Liver (tissue), 9 donors: Measurements from ENCODE around the gene DCUN1D1. TPM values are rescaled to one million over a fixed set of nuclear protein-coding genes. Genes with fewer than 3 reads are reported as not detected.

Experiments
- DNase-seq: peaks from one replicate; pipeline ENCODE4 v3.0.0-alpha.2; 2017; ENCODE audit warnings: low spot score
- H3K27ac ChIP-seq, 2 donors: one replicate each; pipeline ENCODE4 v1.7.0; 2013; ENCODE audit warnings: inconsistent platforms in 2 of 2, low read length in 2 of 2, control low read depth in 1 of 2, low read depth in 1 of 2, mild to moderate bottlenecking in 1 of 2
- H3K27me3 ChIP-seq, 4 donors: one replicate each; pipeline versions ENCODE4 v1.6.1 to v1.7.0; 2013; ENCODE audit warnings: low read length in 3 of 4, inconsistent platforms in 1 of 4, mild to moderate bottlenecking in 1 of 4, moderate library complexity in 1 of 4; ENCODE audit not compliant: control insufficient read depth in 4 of 4, insufficient read depth in 4 of 4
- H3K36me3 ChIP-seq, 4 donors: one replicate each; pipeline versions ENCODE4 v1.6.1 to v1.7.0; 2013; ENCODE audit warnings: low read length in 3 of 4, mild to moderate bottlenecking in 3 of 4, low read depth in 1 of 4, moderate library complexity in 1 of 4; ENCODE audit not compliant: control insufficient read depth in 4 of 4, insufficient read depth in 3 of 4
- H3K4me1 ChIP-seq, 4 donors: one replicate each; pipeline versions ENCODE4 v1.6.1 to v1.7.0; 2013; ENCODE audit warnings: low read length in 3 of 4, mild to moderate bottlenecking in 3 of 4, moderate library complexity in 1 of 4; ENCODE audit not compliant: control insufficient read depth in 4 of 4, insufficient read depth in 4 of 4
- H3K4me3 ChIP-seq, 3 donors: one replicate each; pipeline versions ENCODE4 v1.6.1 to v1.7.0; 2013; ENCODE audit warnings: low read length in 3 of 3, control low read depth in 1 of 3, low read depth in 1 of 3, mild to moderate bottlenecking in 1 of 3
- H3K9ac ChIP-seq, 2 donors: one replicate each; pipeline ENCODE4 v1.7.0; 2013; ENCODE audit warnings: low read length in 2 of 2, mild to moderate bottlenecking in 2 of 2, moderate library complexity in 2 of 2, control low read depth in 1 of 2, low read depth in 1 of 2
- H3K9me3 ChIP-seq, 4 donors: one replicate each; pipeline versions ENCODE4 v1.6.1 to v1.7.0; 2013; ENCODE audit warnings: low read length in 3 of 4; ENCODE audit not compliant: control insufficient read depth in 4 of 4
- EGR1 ChIP-seq, 2 donors: IDR thresholded peaks; 2 replicates each; pipeline ENCODE4 v1.6.1; 2016 to 2018; ENCODE audit warnings: antibody characterized with exemption in 2 of 2, low read depth in 2 of 2
- FOXA1 ChIP-seq: IDR thresholded peaks from 2 replicates; pipeline ENCODE4 v1.6.1; 2016; ENCODE audit warnings: antibody characterized with exemption
- GABPA ChIP-seq, 2 donors: IDR thresholded peaks in 1 of 2; conservative IDR thresholded peaks in 1 of 2; 2 replicates each; pipeline ENCODE4 v1.6.1; 2016; ENCODE audit warnings: antibody characterized with exemption in 2 of 2, mild to moderate bottlenecking in 1 of 2, moderate library complexity in 1 of 2
- HNF4A ChIP-seq, 2 donors: conservative IDR thresholded peaks; 2 replicates each; pipeline ENCODE4 v1.6.1; 2016; ENCODE audit warnings: antibody characterized with exemption in 2 of 2, mild to moderate bottlenecking in 2 of 2
- HNF4G ChIP-seq: IDR thresholded peaks from 2 replicates; pipeline ENCODE4 v1.6.1; 2016; ENCODE audit warnings: antibody characterized with exemption
- JUND ChIP-seq, 2 donors: IDR thresholded peaks; 2 replicates each; pipeline ENCODE4 v1.6.1; 2016; ENCODE audit warnings: antibody characterized with exemption in 2 of 2
- NR2F2 ChIP-seq: IDR thresholded peaks from 2 replicates; pipeline ENCODE4 v1.6.1; 2016; ENCODE audit warnings: antibody characterized with exemption
- RAD21 ChIP-seq, 2 donors: IDR thresholded peaks; 2 replicates each; pipeline ENCODE4 v1.6.1; 2016; ENCODE audit warnings: antibody characterized with exemption in 2 of 2, mild to moderate bottlenecking in 2 of 2
- RXRA ChIP-seq, 2 donors: IDR thresholded peaks; 2 replicates each; pipeline ENCODE4 v1.6.1; 2017 to 2018; ENCODE audit warnings: antibody characterized with exemption in 2 of 2, mild to moderate bottlenecking in 1 of 2
- SP1 ChIP-seq: IDR thresholded peaks from 2 replicates; pipeline ENCODE4 v1.6.1; 2018; ENCODE audit warnings: antibody characterized with exemption, mild to moderate bottlenecking
- TAF1 ChIP-seq: conservative IDR thresholded peaks from 2 replicates; pipeline ENCODE4 v1.6.1; 2016; ENCODE audit warnings: antibody characterized with exemption, mild to moderate bottlenecking
- YY1 ChIP-seq: IDR thresholded peaks from 2 replicates; pipeline ENCODE4 v1.6.1; 2016; ENCODE audit warnings: antibody characterized with exemption, mild to moderate bottlenecking
- WGBS: extraction: QIAGEN DNeasy Blood & Tissue Kit; methylation state at CpG from one replicate; pipeline ENCODE4 v1.1.7; 2013; 5-methylcytosine and 5-hydroxymethylcytosine counted together
- polyA plus RNA-seq, 2 donors: library from polyadenylated mRNA; stranded (reverse) in 1 of 2; unstranded in 1 of 2; fragments of 200-250 nt in 1 of 2; fragments of >200 nt in 1 of 2; fragmentation: Nextera tagmentation in 1 of 2; extraction: Ambion mirVana in 1 of 2; gene quantifications; one replicate each; pipeline versions ENCODE4 v1.2.1 to v1.2.3, GENCODE V29; 2013 to 2015
- total RNA-seq, 2 donors: library from RNA; depleted of rRNA; stranded (reverse); fragments of >200 nt; gene quantifications; one replicate each; pipeline ENCODE4 v1.2.3, GENCODE V29; 2014
- TF ChIP-seq, protein P1 (sequence below): IDR thresholded peaks from 2 replicates; pipeline ENCODE4 v1.6.1; 2016; ENCODE audit warnings: antibody characterized with exemption, mild to moderate bottlenecking
- TF ChIP-seq, protein P2 (sequence below): IDR thresholded peaks from 2 replicates; pipeline ENCODE4 v1.6.1; 2016; ENCODE audit warnings: antibody characterized with exemption
- TF ChIP-seq, protein P3 (sequence below): fragments of 150-350 bp; IDR thresholded peaks from 2 replicates; pipeline ENCODE4 v1.5.1; 2017; ENCODE audit warnings: improper control_type of control experiment, low read depth, low read length; ENCODE audit not compliant: missing input control
- donor health status: healthy.
- donor health status: healthy.
- donor health status: healthy.
- donor health status: healthy.
- donor health status: healthy.

Gene DCUN1D1
- total and polyA plus RNA-seq, 4 donors, result 9.1 to 56.0 (median 23.5) TPM

DNA sequence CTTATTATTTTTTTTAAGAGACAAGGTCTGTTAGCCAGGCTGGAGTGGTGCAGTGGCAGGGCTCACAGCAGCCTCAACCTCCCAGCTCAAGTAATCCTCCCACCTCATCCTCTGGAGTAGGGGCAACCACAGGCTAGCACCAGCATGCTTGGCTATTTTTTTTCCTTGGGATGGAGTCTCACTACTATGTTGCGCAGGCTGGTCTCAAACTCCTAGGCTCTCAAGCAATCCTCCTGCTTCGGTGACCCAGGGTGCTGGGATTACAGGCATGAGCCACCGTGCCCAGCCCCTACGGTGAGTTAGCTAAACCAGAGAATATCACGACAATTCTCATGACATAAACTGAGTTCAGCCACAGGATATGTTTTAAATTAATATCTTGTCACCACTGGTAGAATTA, 2.0 kb downstream of the DCUN1D1 start:
- H3K4me3 ChIP-seq, result no peak overlapping the region
- WGBS, result 75% methylated on average over 5 of the region's 5 CpGs
- no peaks in the 10 kb centered on the region for H3K27me3 ChIP-seq
- peaks cover 0 to 28% (median 19%) of the 10 kb centered on the region in 4 donors for H3K4me1 ChIP-seq
- DNase-seq, result no peak
- no peaks in the 10 kb centered on the region for H3K9me3 ChIP-seq
- no peak overlapping the region for H3K9ac ChIP-seq
- no peak for TF ChIP-seq HNF4A (conservative IDR thresholded peaks at IDR 0.05)
- TF ChIP-seq, protein P1, sequence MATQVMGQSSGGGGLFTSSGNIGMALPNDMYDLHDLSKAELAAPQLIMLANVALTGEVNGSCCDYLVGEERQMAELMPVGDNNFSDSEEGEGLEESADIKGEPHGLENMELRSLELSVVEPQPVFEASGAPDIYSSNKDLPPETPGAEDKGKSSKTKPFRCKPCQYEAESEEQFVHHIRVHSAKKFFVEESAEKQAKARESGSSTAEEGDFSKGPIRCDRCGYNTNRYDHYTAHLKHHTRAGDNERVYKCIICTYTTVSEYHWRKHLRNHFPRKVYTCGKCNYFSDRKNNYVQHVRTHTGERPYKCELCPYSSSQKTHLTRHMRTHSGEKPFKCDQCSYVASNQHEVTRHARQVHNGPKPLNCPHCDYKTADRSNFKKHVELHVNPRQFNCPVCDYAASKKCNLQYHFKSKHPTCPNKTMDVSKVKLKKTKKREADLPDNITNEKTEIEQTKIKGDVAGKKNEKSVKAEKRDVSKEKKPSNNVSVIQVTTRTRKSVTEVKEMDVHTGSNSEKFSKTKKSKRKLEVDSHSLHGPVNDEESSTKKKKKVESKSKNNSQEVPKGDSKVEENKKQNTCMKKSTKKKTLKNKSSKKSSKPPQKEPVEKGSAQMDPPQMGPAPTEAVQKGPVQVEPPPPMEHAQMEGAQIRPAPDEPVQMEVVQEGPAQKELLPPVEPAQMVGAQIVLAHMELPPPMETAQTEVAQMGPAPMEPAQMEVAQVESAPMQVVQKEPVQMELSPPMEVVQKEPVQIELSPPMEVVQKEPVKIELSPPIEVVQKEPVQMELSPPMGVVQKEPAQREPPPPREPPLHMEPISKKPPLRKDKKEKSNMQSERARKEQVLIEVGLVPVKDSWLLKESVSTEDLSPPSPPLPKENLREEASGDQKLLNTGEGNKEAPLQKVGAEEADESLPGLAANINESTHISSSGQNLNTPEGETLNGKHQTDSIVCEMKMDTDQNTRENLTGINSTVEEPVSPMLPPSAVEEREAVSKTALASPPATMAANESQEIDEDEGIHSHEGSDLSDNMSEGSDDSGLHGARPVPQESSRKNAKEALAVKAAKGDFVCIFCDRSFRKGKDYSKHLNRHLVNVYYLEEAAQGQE, result no peak
- no peak for TF ChIP-seq SP1
- TF ChIP-seq RXRA (IDR thresholded peaks at IDR 0.05), result no peak
- TF ChIP-seq TAF1, result no peak
- TF ChIP-seq, protein P2, sequence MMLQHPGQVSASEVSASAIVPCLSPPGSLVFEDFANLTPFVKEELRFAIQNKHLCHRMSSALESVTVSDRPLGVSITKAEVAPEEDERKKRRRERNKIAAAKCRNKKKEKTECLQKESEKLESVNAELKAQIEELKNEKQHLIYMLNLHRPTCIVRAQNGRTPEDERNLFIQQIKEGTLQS, result no peak
- TF ChIP-seq JUND (IDR thresholded peaks at IDR 0.05), result no peak
- no peak for TF ChIP-seq NR2F2
- TF ChIP-seq EGR1 (IDR thresholded peaks at IDR 0.05; ENCODE audit: low read depth in 2 of 2), result no peak
- TF ChIP-seq FOXA1, result no peak
- TF ChIP-seq YY1, result no peak
- TF ChIP-seq RAD21 (IDR thresholded peaks at IDR 0.05), result no peak
- TF ChIP-seq, protein P3, sequence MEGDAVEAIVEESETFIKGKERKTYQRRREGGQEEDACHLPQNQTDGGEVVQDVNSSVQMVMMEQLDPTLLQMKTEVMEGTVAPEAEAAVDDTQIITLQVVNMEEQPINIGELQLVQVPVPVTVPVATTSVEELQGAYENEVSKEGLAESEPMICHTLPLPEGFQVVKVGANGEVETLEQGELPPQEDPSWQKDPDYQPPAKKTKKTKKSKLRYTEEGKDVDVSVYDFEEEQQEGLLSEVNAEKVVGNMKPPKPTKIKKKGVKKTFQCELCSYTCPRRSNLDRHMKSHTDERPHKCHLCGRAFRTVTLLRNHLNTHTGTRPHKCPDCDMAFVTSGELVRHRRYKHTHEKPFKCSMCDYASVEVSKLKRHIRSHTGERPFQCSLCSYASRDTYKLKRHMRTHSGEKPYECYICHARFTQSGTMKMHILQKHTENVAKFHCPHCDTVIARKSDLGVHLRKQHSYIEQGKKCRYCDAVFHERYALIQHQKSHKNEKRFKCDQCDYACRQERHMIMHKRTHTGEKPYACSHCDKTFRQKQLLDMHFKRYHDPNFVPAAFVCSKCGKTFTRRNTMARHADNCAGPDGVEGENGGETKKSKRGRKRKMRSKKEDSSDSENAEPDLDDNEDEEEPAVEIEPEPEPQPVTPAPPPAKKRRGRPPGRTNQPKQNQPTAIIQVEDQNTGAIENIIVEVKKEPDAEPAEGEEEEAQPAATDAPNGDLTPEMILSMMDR, result no peak
- no peak overlapping the region for H3K27ac ChIP-seq
- no peaks in the 10 kb centered on the region for H3K36me3 ChIP-seq

DNA sequence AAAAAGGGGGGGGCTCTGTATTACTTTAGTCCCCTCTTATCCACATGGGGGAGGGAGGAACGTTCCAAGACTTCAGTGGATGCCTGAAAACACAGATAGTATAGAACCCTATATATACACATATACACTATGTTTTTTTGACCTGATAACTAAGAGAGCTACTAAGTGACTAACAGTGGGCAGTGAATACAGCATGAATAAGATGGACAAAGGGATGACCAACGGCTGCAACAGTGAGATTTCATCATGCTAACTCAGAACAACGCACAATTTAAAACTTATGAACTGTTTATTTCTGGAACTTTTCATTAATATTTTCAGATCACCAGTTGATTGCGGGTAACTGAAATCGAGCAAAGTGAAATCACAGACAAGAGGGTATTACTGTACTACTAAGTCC, 7.3 kb downstream of the DCUN1D1 start:
- TF ChIP-seq EGR1 (IDR thresholded peaks at IDR 0.05; ENCODE audit: low read depth in 2 of 2) (no peak), HNF4A (conservative IDR thresholded peaks at IDR 0.05) (no peak), RXRA (IDR thresholded peaks at IDR 0.05) (no peak), GABPA (IDR thresholded peaks at IDR 0.05 in 1 of 2, conservative IDR thresholded peaks at IDR 0.05 in 1 of 2) (no peak), HNF4G (no peak), YY1 (no peak), RAD21 (IDR thresholded peaks at IDR 0.05) (no peak)
- TF ChIP-seq, protein P3, result no peak
- H3K9me3 ChIP-seq, result no peaks in the 10 kb centered on the region
- DNase-seq, result no peak
- H3K27me3 ChIP-seq, result no peaks in the 10 kb centered on the region
- no peak overlapping the region for H3K9ac ChIP-seq
- H3K27ac ChIP-seq, result no peak overlapping the region
- 95% methylated on average over 5 of the region's 5 CpGs for WGBS
- H3K4me1 ChIP-seq, result peaks cover 15 to 28% (median 26%) of the 10 kb centered on the region in 4 donors
- no peak overlapping the region for H3K4me3 ChIP-seq
- no peaks in the 10 kb centered on the region for H3K36me3 ChIP-seq
